Liver (tissue), 9 donors: ENCODE data around the gene CD28. TPM values are rescaled to one million over a fixed set of nuclear protein-coding genes. Genes with fewer than 3 reads are reported as not detected.

Experiments
- DNase-seq: peaks from one replicate; pipeline ENCODE4 v3.0.0-alpha.2; 2017; ENCODE audit warnings: low spot score
- H3K27ac ChIP-seq, 2 donors: one replicate each; pipeline ENCODE4 v1.7.0; 2013; ENCODE audit warnings: inconsistent platforms in 2 of 2, low read length in 2 of 2, control low read depth in 1 of 2, low read depth in 1 of 2, mild to moderate bottlenecking in 1 of 2
- H3K27me3 ChIP-seq, 4 donors: one replicate each; pipeline versions ENCODE4 v1.6.1 to v1.7.0; 2013; ENCODE audit warnings: low read length in 3 of 4, inconsistent platforms in 1 of 4, mild to moderate bottlenecking in 1 of 4, moderate library complexity in 1 of 4; ENCODE audit not compliant: control insufficient read depth in 4 of 4, insufficient read depth in 4 of 4
- H3K36me3 ChIP-seq, 4 donors: one replicate each; pipeline versions ENCODE4 v1.6.1 to v1.7.0; 2013; ENCODE audit warnings: low read length in 3 of 4, mild to moderate bottlenecking in 3 of 4, low read depth in 1 of 4, moderate library complexity in 1 of 4; ENCODE audit not compliant: control insufficient read depth in 4 of 4, insufficient read depth in 3 of 4
- H3K4me1 ChIP-seq, 4 donors: one replicate each; pipeline versions ENCODE4 v1.6.1 to v1.7.0; 2013; ENCODE audit warnings: low read length in 3 of 4, mild to moderate bottlenecking in 3 of 4, moderate library complexity in 1 of 4; ENCODE audit not compliant: control insufficient read depth in 4 of 4, insufficient read depth in 4 of 4
- H3K4me3 ChIP-seq, 3 donors: one replicate each; pipeline versions ENCODE4 v1.6.1 to v1.7.0; 2013; ENCODE audit warnings: low read length in 3 of 3, control low read depth in 1 of 3, low read depth in 1 of 3, mild to moderate bottlenecking in 1 of 3
- H3K9ac ChIP-seq, 2 donors: one replicate each; pipeline ENCODE4 v1.7.0; 2013; ENCODE audit warnings: low read length in 2 of 2, mild to moderate bottlenecking in 2 of 2, moderate library complexity in 2 of 2, control low read depth in 1 of 2, low read depth in 1 of 2
- H3K9me3 ChIP-seq, 4 donors: one replicate each; pipeline versions ENCODE4 v1.6.1 to v1.7.0; 2013; ENCODE audit warnings: low read length in 3 of 4; ENCODE audit not compliant: control insufficient read depth in 4 of 4
- CTCF ChIP-seq: fragments of 150-350 bp; IDR thresholded peaks from 2 replicates; pipeline ENCODE4 v1.5.1; 2017; ENCODE audit warnings: improper control_type of control experiment, low read depth, low read length; ENCODE audit not compliant: missing input control
- EGR1 ChIP-seq, 2 donors: IDR thresholded peaks; 2 replicates each; pipeline ENCODE4 v1.6.1; 2016 to 2018; ENCODE audit warnings: antibody characterized with exemption in 2 of 2, low read depth in 2 of 2
- FOXA1 ChIP-seq: IDR thresholded peaks from 2 replicates; pipeline ENCODE4 v1.6.1; 2016; ENCODE audit warnings: antibody characterized with exemption
- FOXA2 ChIP-seq: IDR thresholded peaks from 2 replicates; pipeline ENCODE4 v1.6.1; 2016; ENCODE audit warnings: antibody characterized with exemption
- GABPA ChIP-seq, 2 donors: IDR thresholded peaks in 1 of 2; conservative IDR thresholded peaks in 1 of 2; 2 replicates each; pipeline ENCODE4 v1.6.1; 2016; ENCODE audit warnings: antibody characterized with exemption in 2 of 2, mild to moderate bottlenecking in 1 of 2, moderate library complexity in 1 of 2
- HNF4A ChIP-seq, 2 donors: conservative IDR thresholded peaks; 2 replicates each; pipeline ENCODE4 v1.6.1; 2016; ENCODE audit warnings: antibody characterized with exemption in 2 of 2, mild to moderate bottlenecking in 2 of 2
- HNF4G ChIP-seq: IDR thresholded peaks from 2 replicates; pipeline ENCODE4 v1.6.1; 2016; ENCODE audit warnings: antibody characterized with exemption
- JUND ChIP-seq, 2 donors: IDR thresholded peaks; 2 replicates each; pipeline ENCODE4 v1.6.1; 2016; ENCODE audit warnings: antibody characterized with exemption in 2 of 2
- MAX ChIP-seq: IDR thresholded peaks from 2 replicates; pipeline ENCODE4 v1.6.1; 2016; ENCODE audit warnings: antibody characterized with exemption
- NR2F2 ChIP-seq: IDR thresholded peaks from 2 replicates; pipeline ENCODE4 v1.6.1; 2016; ENCODE audit warnings: antibody characterized with exemption
- RAD21 ChIP-seq, 2 donors: IDR thresholded peaks; 2 replicates each; pipeline ENCODE4 v1.6.1; 2016; ENCODE audit warnings: antibody characterized with exemption in 2 of 2, mild to moderate bottlenecking in 2 of 2
- REST ChIP-seq: IDR thresholded peaks from 2 replicates; pipeline ENCODE4 v1.6.1; 2016; ENCODE audit warnings: antibody characterized with exemption, mild to moderate bottlenecking
- RXRA ChIP-seq, 2 donors: IDR thresholded peaks; 2 replicates each; pipeline ENCODE4 v1.6.1; 2017 to 2018; ENCODE audit warnings: antibody characterized with exemption in 2 of 2, mild to moderate bottlenecking in 1 of 2
- SP1 ChIP-seq: IDR thresholded peaks from 2 replicates; pipeline ENCODE4 v1.6.1; 2018; ENCODE audit warnings: antibody characterized with exemption, mild to moderate bottlenecking
- TAF1 ChIP-seq: conservative IDR thresholded peaks from 2 replicates; pipeline ENCODE4 v1.6.1; 2016; ENCODE audit warnings: antibody characterized with exemption, mild to moderate bottlenecking
- YY1 ChIP-seq: IDR thresholded peaks from 2 replicates; pipeline ENCODE4 v1.6.1; 2016; ENCODE audit warnings: antibody characterized with exemption, mild to moderate bottlenecking
- ZBTB33 ChIP-seq: IDR thresholded peaks from 2 replicates; pipeline ENCODE4 v1.6.1; 2016; ENCODE audit warnings: antibody characterized with exemption
- WGBS: extraction: QIAGEN DNeasy Blood & Tissue Kit; methylation state at CpG from one replicate; pipeline ENCODE4 v1.1.7; 2013; 5-methylcytosine and 5-hydroxymethylcytosine counted together
- polyA plus RNA-seq, 2 donors: library from polyadenylated mRNA; stranded (reverse) in 1 of 2; unstranded in 1 of 2; fragments of 200-250 nt in 1 of 2; fragments of >200 nt in 1 of 2; fragmentation: Nextera tagmentation in 1 of 2; extraction: Ambion mirVana in 1 of 2; gene quantifications; one replicate each; pipeline versions ENCODE4 v1.2.1 to v1.2.3, GENCODE V29; 2013 to 2015
- total RNA-seq, 2 donors: library from RNA; depleted of rRNA; stranded (reverse); fragments of >200 nt; gene quantifications; one replicate each; pipeline ENCODE4 v1.2.3, GENCODE V29; 2014
- donor health status: healthy.
- donor health status: healthy.
- donor health status: healthy.
- donor health status: healthy.
- donor health status: healthy.

CD28 gene
- total and polyA plus RNA-seq, 4 donors: 0.08 to 0.93 (median 0.33) TPM

GRCh38 chr2:203711399-203711798 is 5.0 kb downstream of the CD28 start:
- H3K4me1 ChIP-seq: peaks cover 0 to 2% (median 0%) of the 10 kb centered on the region in 4 donors
- no peaks in the 10 kb centered on the region for H3K36me3 ChIP-seq
- H3K4me3 ChIP-seq: no peak overlapping the region
- TF ChIP-seq FOXA2 (no peak), EGR1 (IDR thresholded peaks at IDR 0.05; ENCODE audit: low read depth in 2 of 2) (no peak), YY1 (no peak), HNF4G (no peak), FOXA1 (no peak), RXRA (IDR thresholded peaks at IDR 0.05) (no peak), NR2F2 (no peak), RAD21 (IDR thresholded peaks at IDR 0.05) (no peak), JUND (IDR thresholded peaks at IDR 0.05) (no peak), CTCF (no peak), SP1 (no peak), TAF1 (no peak), HNF4A (conservative IDR thresholded peaks at IDR 0.05) (no peak), ZBTB33 (no peak), MAX (no peak), GABPA (IDR thresholded peaks at IDR 0.05 in 1 of 2, conservative IDR thresholded peaks at IDR 0.05 in 1 of 2) (no peak), REST (no peak)
- 93% methylated on average over 3 of the region's 3 CpGs for WGBS
- no peak for DNase-seq
- H3K27ac ChIP-seq: no peak overlapping the region
- no peak overlapping the region for H3K9ac ChIP-seq
- no peaks in the 10 kb centered on the region for H3K27me3 ChIP-seq
- no peaks in the 10 kb centered on the region for H3K9me3 ChIP-seq

GRCh38 chr2:203713381-203713780 is 6.9 kb downstream of the CD28 start:
- TF ChIP-seq SP1: no peak
- H3K4me1 ChIP-seq: peaks cover 0 to 2% (median 0%) of the 10 kb centered on the region in 4 donors

More at GRCh38 chr2:203713381-203713780, 6.9 kb downstream of the CD28 start:
- Histone ChIP-seq H3K36me3 (no peaks in the 10 kb centered on the region), H3K4me3 (no peak overlapping the region), H3K9me3 (no peaks in the 10 kb centered on the region), H3K27me3 (no peaks in the 10 kb centered on the region), H3K27ac (no peak overlapping the region), H3K9ac (no peak overlapping the region)
- DNase-seq: no peak
- 97% methylated on average over 1 of the region's 1 CpG for WGBS
